ENCODE data around the gene NOTCH4. TPM values are rescaled to one million over a fixed set of nuclear protein-coding genes. Genes with fewer than 3 reads are reported as not detected.

The NOTCH4 gene
- total and polyA plus RNA-seq, 9 of the 15 experiments (the other 6 are each of a cell fraction or from before 2014, with no cell fraction given) = 0.24 to 4.3 (median 1.7) TPM

- TF ChIP-seq ZNF282 (CRISPR knock-in tag; IDR thresholded peaks at IDR 0.05) (no peak), E2F3 (CRISPR knock-in tag; IDR thresholded peaks at IDR 0.05) (no peak), YBX1 (IDR thresholded peaks at IDR 0.05) (no peak), ARID3B (CRISPR knock-in tag; IDR thresholded peaks at IDR 0.05; ENCODE audit: borderline replicate concordance) (no peak), RBM17 (IDR thresholded peaks at IDR 0.05; ENCODE audit: borderline replicate concordance, low read depth, low read length) (no peak), SMAD2 (IDR thresholded peaks at IDR 0.05; ENCODE audit: low read depth, low read length) (no peak), VEZF1 (CRISPR knock-in tag; IDR thresholded peaks at IDR 0.05) (peak; percentile 92), ZNF511 (CRISPR knock-in tag; IDR thresholded peaks at IDR 0.05) (no peak), CXXC5 (CRISPR knock-in tag; IDR thresholded peaks at IDR 0.05) (0 out of 2 replicates have a peak, but pooled peaks have one; percentile 4), ZNF280A (IDR thresholded peaks at IDR 0.05; ENCODE audit: low read depth, partially characterized antibody) (no peak), RBM25 (IDR thresholded peaks at IDR 0.05; ENCODE audit: low read depth, low read length, severe bottlenecking) (no peak), KDM4B (IDR thresholded peaks at IDR 0.05; ENCODE audit: borderline replicate concordance in 2 of 2, low read depth in 1 of 2) (no peak), PML (IDR thresholded peaks at IDR 0.05; ENCODE audit: low read length) (0 out of 2 replicates have a peak, but pooled peaks have one; percentile 7), NFIX (CRISPR knock-in tag; IDR thresholded peaks at IDR 0.05; ENCODE audit: low read depth) (no peak), MAZ (CRISPR knock-in tag; conservative IDR thresholded peaks at IDR 0.05 in 1 of 2, IDR thresholded peaks at IDR 0.05 in 1 of 2) (no peak), SPI1 (IDR thresholded peaks at IDR 0.05; ENCODE audit: borderline replicate concordance, low read depth, low read length) (peak; percentile 78; the same call in 1 of the 2 replicates), LEF1 (IDR thresholded peaks at IDR 0.05) (no peak), BCLAF1 (IDR thresholded peaks at IDR 0.05; ENCODE audit: borderline replicate concordance in 1 of 2, control insufficient read depth in 1 of 2, low read depth in 2 of 2, low read length in 1 of 2) (no peak)
Observed at GRCh38 chr6:32151863-32152768, 71.8 kb downstream of the NOTCH4 start, which contains the start of gene PRRT1 (continued).

Data from K562 (cell line).